Left colon (tissue), 2 donors: ENCODE measurements around the gene ACE2. TPM values are rescaled to one million over a fixed set of nuclear protein-coding genes. Genes with fewer than 3 reads are reported as not detected.

Experiments used
- ATAC-seq: fragments of 200-7000 bp; cut with Tn5 transposase; one replicate; pipeline ENCODE4 v1.9.1; 2020; ENCODE audit warnings: mild to moderate bottlenecking, moderate library complexity
- DNase-seq, 2 donors: peaks; one replicate each; pipeline ENCODE4 v3.0.0-alpha.2; 2020
- intact Hi-C, 2 donors: fragments of 100-400 bp; cut with DNase I in 1 of 2; cut with micrococcal nuclease in 1 of 2; formaldehyde crosslinking; loops; one replicate each; pipeline versions ENCODE4 v1.11.2 to v1.14.0; 2022; cut with DNase I, micrococcal nuclease
- total RNA-seq, 2 donors: library from RNA; stranded (reverse); fragmentation: NEBNext Ultra II Directional; extraction: Animal tissue kit (Norgen Biotek cat#: 25700); gene quantifications; one replicate each; pipeline ENCODE4 v1.2.1, GENCODE V29; 2021
- donor health status: DM: no; HTN: no; CAD: no.
- donor health status: DM: yes; HTN: yes; CAD: no.

Gene ACE2
- total RNA-seq, 2 donors from 2014 or later = 19.3 to 52.2 TPM

DNA sequence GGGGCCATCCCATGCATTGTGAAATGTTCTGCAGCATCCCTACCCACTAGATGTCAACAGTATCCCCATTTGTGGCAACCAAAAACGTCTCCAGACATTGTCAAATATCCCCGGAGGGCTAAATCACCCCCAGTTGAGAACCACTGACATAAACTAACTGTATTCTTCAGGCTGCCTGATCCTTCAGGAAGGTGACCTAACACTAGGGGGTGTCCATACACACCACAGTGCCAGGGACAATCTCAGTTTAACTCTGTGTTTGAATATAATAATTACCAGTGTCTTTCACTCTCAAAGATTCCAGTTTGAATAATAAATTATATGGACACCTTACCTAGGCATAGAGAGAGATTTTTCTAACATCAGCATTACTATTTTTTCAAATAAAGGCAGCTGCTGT is 6.4 kb downstream of the ACE2 start:
- intact Hi-C loops = no loop called here
- ATAC-seq (no peak), DNase-seq (no peak)

DNA sequence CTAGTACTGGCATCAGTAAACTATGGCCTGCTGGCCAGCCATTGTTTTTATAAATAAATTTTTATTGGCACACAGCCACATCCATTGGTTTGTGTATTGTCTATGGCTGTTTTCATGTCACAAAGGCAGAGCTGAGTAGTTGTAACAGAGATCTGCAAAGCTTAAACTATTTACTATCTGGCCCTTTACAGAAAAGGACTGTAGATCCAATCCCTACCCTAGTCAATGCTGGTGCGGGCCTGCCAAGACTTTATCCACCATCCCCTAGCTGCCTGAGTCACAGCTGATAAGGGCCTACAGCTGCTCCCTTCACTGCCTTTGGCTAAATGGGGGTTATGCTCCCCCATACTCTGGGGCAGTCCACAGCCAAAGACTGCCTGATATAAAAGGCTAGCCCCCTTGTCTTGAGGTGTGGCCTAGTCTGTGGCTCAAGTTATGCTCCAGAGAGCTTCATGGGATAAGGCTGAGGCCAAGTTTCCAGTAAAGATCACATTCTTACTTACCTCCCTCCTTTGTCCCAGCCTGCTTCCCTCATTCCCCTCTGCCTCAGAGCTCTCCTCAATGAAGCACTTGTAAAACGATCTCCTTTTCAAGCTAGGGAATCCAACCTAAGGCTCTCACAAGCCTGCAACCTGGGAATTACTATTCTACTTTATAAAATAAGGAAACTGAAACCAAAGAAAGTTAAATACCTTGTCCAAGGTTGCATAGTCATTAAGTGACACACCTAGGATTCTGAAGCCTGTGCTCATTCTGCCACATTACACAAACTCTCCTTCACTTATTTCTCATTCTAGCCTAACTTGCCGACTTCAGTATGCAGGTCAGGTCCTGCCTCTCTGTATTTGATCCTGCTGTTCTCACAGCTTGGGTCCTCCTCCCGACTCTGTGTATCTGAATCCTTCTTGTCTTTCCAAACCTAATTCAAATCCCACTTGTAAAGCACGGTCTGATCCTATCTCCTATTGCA is 20.7 kb downstream of the ACE2 start:
- ATAC-seq (peak; percentile 92), DNase-seq (no peak)
- intact Hi-C loops = no loop called here

DNA sequence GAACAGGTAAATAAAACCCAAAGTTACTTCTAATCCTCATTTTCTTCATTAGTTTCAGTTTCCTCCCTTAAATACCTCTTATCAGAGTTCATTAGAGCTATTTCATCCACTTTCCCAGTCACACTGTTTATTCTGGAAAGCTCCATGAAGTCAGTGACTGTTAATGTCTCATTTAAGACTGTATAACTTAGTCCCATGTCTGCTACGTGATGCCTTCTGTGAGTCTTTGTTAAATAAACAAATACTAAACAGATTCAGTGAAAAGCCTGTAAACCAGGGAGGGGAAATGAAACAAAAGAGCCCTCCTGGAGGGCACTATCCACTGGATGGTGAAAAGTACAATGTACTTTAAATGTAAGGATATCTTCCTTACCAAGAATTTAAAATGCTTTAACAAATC is 24.7 kb downstream of the ACE2 start:
- DNase-seq (no peak), ATAC-seq (no peak)
- intact Hi-C loops = no loop called here

DNA sequence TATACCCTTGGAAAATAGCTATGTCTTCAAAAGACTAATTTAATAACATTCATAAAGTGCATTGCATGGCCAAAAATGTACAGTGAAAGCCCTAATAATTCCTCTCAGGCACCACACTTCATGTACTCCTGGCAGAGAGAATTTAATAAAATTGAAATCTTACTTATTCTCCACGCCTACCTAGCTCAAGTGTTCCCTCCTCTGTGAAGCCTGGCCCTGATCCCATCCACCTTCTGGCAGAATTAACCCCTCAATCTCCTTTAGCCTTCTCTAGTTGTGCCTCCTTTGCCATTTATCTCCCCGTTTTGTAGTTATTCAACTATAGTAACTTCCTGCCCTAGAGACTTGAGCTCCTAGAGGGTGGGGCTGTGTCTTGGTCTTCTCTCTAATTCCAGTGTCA is 26.7 kb downstream of the ACE2 start:
- no peak for DNase-seq
- intact Hi-C loops = no loop called here
- ATAC-seq = no peak

DNA sequence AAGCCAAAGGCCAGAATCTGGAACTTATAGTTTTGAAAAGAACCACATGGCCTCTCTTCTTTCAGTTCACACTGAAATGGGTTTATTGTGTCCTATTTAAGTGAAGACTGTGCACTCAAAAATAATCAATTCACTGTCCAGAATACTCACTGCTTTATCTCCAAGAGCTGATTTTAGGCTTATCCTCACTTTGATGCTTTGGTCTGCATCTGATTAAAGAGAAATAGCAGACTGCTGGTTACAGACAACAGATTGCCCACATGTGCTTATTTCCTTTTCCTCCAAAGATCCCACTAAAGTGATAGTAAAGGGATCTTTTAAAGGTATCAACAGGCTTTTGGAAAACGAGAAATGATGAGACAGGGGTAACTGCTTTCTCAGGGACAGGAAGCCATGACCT is 30.6 kb downstream of the ACE2 start:
- intact Hi-C loops = no loop called here
- DNase-seq (no peak), ATAC-seq (no peak)

DNA sequence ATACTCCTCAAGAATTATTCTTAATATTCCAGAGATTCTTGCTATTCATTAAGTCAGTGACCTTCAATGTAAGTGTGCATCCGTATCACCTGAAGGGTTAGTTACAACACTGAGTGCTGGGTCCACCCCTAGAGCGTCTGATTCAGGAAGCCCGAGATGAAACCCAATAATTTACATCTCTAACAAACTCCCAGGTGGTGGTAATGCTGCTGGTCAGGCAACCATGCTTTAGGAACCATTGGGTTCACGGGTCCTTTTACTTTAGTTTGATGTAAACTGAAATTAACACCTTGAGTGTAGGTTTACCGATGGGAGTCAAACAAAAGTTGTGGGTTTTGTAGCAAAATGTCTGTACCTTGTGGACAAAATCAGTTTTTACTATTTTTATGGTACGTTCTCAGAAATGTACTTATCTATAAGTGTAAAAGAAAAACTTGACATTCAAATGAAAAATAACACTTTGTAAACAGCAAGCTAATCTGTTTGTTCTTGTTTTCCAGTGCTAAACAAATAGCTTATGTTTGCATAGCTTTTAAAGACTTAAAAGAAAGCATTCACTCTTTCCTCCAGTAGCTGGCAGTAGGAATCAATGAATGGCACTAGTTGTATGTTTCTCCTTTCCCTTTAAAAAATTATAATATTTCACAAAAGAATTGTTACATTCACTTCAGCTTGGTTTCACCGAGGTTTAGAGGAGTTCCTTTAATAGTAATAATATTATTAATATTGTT is 32.7 kb downstream of the ACE2 start:
- DNase-seq = no peak
- no peak for ATAC-seq
- intact Hi-C loops = loop anchor here in 1 of 2 donors (10.0 kb wide), 1 partner anchor 223 kb away; no protein-coding TSS in a partner anchor

DNA sequence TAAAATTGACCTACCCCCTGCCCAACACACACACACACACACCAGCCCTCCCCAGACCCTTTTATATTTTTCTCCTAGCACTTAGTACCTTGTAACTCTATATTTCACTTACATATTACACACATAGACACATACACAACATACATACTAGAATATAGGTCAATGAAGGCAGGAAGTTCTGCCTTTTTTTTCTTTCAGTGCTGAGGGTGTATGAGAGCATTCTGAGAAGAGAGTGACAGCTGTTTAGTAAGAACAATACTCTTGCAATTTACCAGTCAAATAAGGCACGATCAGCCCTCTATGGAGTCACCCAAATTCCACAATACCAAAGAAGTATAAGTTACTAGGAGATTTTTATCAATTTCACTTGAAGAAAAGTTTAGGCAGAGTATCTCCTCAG is 33.5 kb downstream of the ACE2 start:
- intact Hi-C loops = loop anchor here in 1 of 2 donors (10.0 kb wide), 1 partner anchor 222 kb away; no protein-coding TSS in a partner anchor
- no peak for DNase-seq
- no peak for ATAC-seq

DNA sequence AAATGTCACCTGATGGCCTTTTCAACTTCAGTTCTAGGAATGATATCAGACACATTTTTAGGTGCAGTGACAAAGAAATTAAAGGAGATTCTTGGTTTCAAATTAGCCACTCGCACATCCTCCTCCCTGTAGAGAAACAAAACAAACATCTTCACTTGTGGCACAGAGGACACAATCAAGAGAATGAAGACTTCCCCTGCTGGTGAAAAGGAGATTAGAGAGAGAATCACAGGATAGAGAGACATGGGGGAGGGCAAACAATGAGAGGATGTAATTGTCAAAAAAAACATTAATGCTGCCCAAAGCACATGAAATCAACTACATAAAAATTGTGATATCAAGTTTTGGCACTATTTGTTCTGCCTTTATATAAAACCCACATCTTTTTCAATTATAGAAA is 34.5 kb downstream of the ACE2 start:
- intact Hi-C loops = loop anchor here in 1 of 2 donors (10.0 kb wide), 1 partner anchor 221 kb away; no protein-coding TSS in a partner anchor

DNA sequence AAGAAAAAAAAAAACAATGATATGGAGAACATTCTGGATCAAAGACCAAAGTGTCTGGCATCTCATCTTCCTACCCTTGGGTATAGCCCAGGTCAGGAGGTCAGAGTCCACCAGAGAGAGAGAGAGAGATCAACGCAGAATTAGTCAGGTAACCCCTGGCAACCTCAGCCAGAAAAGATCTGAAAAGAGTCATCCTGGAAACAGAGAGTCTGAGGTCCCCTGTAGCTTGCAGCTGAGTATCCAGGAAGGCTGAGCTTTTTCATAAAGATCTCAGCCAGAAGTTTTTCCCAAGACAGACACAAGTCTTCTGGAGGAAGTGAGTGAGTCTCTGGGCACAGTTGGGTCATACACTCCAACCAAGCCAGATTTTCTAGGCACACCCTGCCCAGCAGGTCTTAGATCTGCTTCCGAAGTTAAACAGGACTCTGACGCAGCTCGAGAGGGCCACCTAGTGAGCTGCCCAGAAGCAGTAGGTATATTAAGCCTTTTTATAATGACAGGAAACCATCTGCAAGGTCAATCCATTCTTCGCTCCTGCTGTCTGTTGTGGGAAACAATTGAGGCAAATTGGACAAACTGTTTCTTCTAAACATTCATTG is 35.7 kb downstream of the ACE2 start:
- intact Hi-C loops = loop anchor here in 1 of 2 donors (10.0 kb wide), 1 partner anchor 220 kb away; no protein-coding TSS in a partner anchor
- DNase-seq (peak; percentile 40 to 71), ATAC-seq (peak; percentile 92)

More for the DNA sequence above, 34.5 kb downstream of the ACE2 start:
- DNase-seq = no peak
- ATAC-seq = no peak

DNA sequence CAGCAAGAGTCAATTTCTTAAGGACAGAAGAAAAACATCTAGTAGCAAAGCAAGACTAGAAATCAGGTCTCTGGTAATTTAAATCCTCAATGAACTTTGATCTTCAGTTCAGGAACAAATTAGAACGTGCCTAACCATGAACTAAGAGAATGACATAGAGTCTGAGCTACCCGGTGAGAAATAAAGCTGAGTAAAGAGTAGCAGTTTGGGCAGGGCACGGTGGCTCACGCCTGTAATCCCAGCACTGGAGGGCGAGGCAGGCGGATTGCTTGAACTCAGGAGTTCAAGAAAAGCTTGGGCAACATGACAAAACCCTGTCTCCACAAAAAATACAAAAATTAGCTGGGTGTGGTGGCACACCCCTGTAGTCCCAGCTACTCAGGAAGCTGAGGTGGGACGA is 37.7 kb downstream of the ACE2 start:
- ATAC-seq (peak; percentile 85), DNase-seq (peak; percentile 30 to 37)
- intact Hi-C loops = loop anchor here in 1 of 2 donors (10.0 kb wide), 1 partner anchor 218 kb away; no protein-coding TSS in a partner anchor

DNA sequence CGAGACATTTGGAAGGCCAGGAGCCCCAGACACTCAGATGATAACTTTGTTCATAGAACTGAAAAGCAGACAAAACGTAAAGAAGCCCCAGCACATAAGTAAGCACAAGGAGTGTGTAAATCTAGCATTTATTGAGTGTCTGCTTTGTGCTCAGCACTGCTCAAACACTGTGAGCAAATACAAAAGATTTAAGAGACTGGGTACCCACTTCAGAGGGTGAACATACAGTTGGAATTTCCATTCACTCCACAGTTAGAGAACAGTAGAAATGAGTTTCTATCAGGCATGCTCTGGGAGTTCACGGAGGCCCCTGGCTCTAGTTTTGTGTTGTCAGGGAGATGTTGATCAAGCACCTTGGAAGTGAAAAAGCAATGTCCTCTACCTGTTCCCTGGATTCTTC is 39.8 kb downstream of the ACE2 start:
- intact Hi-C loops = loop anchor here in 1 of 2 donors (10.0 kb wide), 1 partner anchor 216 kb away; no protein-coding TSS in a partner anchor
- ATAC-seq (no peak), DNase-seq (no peak)

DNA sequence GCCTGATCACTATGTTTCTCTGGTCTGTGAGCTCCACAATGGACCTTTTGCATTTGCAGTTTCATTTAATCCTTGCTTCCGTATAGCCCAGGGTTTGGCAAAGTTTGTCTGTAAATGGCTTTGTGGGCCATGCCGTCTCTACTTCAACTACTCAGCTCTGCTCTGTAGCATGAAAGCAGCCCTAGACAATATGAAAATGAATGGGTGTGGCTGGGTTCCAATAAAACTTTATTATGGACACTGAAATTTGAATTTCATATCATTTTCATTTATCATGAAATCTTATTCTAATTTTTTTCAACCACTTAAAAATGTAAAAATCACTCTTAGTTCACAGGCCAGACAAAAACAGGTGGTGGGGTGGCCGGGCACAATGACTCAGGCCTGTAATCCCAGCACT is 41.5 kb downstream of the ACE2 start:
- intact Hi-C loops = no loop called here
- no peak for ATAC-seq

DNA sequence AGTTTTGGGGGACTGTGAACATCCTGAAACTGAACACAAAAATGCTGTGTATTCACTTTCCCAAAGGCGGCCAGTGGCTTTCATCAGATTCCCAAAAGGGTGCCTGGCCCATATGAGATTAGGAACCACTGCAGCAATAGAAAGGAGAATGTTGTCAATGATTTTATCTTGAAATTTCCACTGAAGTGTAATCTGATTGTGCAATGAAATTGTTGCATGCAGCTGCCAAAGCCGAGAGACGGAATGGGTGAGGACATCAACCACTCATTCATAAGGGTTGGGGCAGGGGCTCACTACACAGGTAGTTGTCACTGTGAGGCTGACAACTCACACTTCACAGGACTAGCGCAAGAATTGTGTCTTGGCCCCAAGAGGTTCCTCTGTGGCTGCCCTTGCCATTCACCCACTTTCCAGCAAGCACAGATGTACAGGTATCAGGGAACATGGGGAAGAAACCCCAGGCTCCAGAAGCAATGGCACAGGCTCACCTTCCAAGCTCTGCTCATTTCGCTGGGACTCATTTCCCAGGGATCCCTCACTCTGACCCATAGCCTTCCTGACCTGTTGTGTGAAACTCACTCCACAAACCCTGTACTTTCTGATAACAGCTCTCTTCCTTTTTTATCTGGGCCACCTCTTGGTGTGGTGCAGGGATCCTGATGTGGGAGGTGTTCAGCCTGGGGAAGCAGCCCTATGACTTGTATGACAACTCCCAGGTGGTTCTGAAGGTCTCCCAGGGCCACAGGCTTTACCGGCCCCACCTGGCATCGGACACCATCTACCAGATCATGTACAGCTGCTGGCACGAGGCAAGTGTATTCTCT is 51.4 kb downstream of the ACE2 start:
- DNase-seq = no peak
- intact Hi-C loops = no loop called here
- ATAC-seq = no peak

More for the DNA sequence above, 41.5 kb downstream of the ACE2 start:
- DNase-seq = no peak

DNA sequence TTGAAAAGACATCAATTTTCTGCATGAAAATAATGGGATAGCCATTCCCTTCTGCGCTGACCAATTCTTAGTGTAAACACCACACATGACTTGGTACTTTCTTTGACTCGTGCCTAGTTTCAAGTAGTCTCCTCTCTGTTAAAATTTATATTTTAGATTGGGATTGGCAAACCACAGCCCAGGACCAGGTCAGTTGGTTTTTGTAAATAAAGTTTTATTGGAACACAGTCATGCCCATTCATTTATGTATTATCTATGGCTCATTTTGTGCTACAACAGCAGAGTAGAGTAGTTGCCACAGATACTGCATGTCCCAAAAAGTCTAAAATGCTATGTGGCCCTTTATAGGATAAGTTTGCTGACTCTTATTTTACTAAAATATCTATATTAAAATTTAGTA is 53.4 kb downstream of the ACE2 start:
- no peak for ATAC-seq
- DNase-seq = no peak
- intact Hi-C loops = no loop called here

DNA sequence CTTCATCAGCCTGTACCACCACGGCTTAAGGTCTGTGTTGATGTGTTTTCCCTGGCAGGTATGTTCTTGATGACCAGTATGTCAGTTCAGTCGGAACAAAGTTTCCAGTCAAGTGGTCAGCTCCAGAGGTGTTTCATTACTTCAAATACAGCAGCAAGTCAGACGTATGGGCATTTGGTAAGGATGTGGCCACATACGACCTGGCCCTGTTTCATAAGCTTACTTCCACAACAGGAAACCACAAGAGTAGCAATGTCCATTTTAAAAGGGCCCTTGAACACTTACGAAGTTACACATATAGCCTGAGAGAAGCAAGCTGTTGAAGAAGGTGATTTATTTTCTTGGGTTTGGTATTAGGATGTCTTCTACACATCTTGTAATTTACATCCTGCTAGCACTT is 54.0 kb downstream of the ACE2 start:
- ATAC-seq = no peak
- intact Hi-C loops = no loop called here
- DNase-seq = no peak

DNA sequence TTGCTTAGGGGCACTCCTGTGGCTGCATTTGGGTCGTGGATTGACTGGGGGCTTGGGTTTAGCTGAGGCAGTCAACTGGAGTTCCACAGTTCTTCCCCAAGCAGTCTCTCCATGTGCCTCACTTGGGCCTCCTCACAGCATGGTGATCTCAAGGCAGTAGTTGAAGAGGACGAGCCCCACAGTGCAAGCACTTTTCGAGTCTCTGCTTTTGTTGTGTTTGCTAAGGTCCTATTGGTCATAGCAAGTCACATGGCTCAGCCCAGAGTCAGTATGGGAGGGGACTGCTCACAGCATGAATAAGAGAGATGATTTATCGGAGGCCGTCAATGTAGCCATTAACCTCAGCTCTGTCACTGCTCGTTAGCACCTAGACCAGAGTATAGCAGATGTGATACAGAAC is 70.4 kb downstream of the ACE2 start:
- intact Hi-C loops = no loop called here
- DNase-seq (no peak), ATAC-seq (no peak)

DNA sequence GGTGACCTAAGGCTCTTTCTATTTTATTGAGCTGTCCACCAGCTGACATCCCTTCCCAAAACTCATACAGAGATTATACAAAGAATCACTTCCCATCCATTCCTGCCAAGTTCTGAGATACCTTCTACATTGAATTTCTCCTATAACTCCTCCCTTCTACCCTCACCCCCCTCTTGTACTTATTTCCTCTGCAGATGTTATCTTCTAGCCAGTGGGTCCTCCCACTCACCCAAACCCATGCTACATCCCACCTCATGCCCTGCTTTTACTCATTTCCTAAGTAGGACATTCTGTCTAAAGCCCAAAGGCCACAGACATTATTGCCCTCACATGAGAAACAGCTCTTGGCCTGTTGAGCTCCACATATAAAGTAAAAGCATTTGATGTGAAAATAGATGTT is 71.6 kb downstream of the ACE2 start:
- intact Hi-C loops = no loop called here
- DNase-seq = no peak
- ATAC-seq = no peak

DNA sequence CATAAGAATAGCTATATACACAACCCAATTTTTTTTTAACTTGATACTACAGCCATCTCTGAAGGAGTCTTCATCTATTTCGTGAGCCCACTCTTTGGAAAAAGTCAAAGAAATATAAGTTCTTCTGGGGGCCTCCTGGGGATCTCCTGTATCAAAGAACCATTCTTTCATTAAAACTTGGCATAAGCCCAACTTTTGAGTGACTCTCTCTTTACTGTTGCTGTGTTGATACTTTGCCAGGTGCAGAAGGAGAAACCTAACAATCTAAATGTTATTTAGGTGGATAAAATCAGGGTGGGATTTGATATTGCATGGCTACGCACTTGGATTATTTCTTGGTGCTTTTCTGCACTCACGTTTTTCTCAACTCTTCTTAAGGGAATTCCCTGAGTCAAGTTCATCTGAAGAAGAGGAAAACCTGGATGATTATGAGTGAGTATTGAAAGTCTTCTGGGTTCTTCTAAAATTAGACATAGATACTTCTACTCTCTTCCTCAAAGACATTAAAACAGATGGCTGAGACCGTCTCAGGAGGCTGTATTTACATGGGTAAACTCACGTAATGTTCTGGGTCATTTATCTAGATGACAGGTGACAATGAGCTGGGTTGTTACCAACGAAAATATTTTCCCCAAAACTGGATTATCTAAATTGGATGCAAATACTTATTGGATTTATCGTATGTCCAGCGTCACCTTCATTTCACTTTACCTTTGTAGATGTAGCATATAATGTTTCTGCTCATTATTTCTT is 74.9 kb downstream of the ACE2 start:
- ATAC-seq = no peak
- intact Hi-C loops = no loop called here
- no peak for DNase-seq
